ENCODE data around the gene FAM184A.
"Not testable (repeated sequence)": the region's sequence is repeated elsewhere in the genome, so short reads cannot be mapped to it uniquely, and the experiment has no call there.

The FAM184A gene

DNA sequence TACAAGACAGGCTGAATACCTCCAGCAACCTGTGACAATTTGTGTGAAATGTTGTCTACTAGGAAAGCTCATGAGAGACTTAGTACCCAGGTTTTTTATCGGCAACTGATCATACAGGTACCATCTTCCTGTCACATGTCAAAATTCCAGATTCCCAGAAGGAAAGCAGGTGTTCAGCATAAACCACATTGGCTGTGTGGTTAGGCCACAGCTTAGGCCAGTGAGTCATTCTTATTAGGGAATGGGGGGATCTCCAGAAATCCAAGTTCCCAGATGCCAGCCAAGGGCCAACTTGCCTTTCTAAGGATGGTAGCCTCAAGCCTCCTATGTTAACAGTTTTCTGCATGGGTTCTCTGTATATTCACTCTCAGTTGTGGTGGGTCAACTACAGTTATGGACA is 65.9 kb downstream of the FAM184A start:
- no peak for DNase-seq

DNA sequence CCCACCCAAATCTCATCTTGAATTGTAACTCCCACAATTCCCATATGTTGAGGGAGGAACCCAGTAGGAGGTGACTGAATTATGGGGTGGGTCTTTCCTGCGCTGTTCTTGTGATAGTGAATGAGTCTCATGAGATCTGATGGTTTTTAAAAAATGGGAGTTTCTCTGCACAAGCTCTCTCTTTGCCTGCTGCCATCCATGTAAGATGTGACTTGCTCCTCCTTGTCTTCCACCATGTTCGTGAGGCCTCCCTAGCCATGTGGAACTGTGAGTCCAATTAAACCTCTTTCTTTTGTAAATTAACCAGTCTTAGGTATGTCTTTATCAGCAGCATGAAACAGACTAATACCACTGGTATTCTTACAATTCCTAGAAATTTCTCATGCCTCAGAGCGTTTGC is 69.2 kb downstream of the FAM184A start:
- DNase-seq: not testable (repeated sequence)

- DNase-seq: no peak
Observed at GRCh38 chr6:119006974-119007373, 71.5 kb downstream of the FAM184A start.

GRCh38 chr6:119002069-119002468 is 76.4 kb downstream of the FAM184A start:
- DNase-seq: no peak

DNA sequence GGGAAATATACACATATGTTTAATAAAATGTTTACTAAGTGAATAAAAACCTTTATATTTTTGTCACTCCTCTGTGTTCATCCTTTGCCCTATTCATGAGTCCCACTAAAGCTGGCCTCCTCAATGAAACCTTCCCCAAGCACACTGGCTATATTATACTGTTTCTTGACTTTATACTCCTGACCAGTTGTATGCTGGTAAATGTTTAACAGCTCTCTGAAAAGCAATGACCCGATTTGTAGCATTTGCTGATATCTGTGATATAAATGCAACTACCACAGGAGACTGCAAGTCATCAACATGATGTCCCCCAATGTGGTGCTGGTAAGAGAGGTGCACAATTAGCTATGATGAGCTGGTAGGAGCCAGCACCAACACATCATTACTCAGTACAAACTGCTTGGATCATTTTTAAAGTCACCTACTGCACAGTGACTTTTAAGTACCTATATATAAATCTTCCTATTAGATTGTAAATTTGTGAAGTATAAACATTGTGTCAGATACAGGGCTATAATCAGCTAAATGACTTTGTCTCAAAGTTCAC is 78.9 kb downstream of the FAM184A start:
- DNase-seq: no peak

GRCh38 chr6:118997426-118997825 is 81.0 kb downstream of the FAM184A start:
- DNase-seq: not testable (repeated sequence)

DNA sequence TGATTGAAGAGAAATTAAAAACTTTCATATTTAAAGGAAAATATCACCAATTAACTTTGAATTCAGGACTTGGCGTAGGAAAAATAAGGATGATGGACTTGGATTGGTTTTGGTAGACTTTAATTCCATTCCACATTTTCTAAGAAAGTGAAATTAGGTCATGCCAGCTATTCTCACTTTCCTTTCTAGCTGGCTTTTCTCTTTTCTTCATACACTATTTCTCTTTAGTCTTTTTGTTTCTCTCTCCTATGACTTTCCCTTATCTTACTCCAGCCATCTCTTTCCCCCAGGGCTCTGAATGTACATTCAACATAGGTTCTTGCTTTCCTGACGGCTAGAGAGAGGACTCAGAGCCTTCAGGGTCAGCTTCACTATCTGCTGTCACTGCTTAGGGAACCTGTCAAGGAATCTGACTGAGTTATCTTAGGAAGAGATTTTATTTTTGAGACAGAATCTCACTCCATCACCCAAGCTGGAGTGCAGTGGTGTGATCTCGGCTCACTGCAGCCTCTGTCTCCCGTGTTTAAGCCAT is 82.1 kb downstream of the FAM184A start:
- DNase-seq: no peak

GRCh38 chr6:118993803-118994251 is 84.6 kb downstream of the FAM184A start:
- no peak for DNase-seq

GRCh38 chr6:118993358-118993757 is 85.1 kb downstream of the FAM184A start:
- DNase-seq: no peak

DNA sequence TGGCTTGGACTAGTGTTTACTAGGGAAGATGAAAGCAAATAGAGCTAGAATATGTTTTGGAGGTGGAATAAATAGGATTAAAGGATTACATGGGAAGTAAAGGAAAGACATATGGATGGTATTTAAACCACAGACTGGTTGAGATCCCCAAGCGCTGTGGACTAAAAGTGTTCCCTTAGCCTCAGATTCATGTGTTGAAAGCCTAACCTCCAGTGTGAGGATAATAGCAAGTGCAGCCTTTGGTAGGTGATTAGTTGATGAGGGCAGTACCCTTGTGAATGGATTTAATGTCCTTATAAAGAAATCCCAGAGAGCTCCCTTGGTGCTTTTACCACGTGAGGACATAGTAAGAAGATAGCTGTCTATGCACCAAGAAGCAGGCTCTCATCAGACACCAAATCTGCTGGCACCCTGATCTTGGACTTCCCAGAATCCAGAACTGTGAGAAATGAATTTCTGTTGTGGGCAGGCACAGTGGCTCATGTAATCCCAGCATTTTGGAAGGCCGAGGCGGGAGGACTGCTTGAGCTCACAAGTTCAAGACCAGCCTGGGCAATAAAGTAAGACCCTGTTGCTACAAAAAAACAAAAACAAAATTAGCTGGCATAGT is 86.2 kb downstream of the FAM184A start:
- DNase-seq: no peak

DNA sequence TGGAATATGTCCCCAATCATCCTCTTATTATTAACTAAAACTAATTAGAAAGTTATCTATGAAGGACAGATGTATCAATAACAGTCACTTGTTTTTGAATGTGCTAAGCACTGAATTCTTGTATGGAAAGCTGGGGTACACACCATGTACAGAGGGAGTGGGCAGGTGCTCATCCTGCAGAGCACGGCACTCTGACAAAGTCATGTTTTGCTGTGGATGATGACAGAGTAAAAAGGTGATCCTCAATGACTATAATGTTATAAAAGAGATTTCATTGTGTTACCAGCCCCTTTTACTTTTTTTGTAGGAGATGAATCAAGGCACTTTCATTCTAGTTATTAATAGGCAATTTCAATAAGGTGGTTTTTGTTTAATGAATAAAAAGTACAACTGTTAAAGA is 92.2 kb downstream of the FAM184A start:
- no peak for DNase-seq

- DNase-seq: no peak
Observed at GRCh38 chr6:118985123-118985830, 93.2 kb downstream of the FAM184A start.

DNA sequence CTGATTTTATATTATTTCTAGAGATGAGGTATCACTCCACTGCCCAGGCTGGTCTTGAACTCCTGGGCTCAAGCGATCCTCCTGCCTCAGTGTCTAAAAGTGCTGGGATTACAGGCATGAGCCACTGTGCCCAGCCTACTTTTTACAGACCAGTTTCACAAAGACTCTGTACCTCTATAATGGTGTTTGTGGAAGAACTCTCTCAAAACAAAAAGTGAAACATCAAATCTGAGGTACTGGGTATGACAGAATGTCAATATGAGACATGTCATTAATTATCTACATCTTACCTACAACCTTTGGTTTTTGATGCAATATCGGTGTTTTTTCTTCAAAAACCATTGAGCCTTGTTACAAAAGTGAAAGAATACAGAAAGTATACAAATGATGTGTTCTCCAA is 94.1 kb downstream of the FAM184A start:
- no peak for DNase-seq

DNA sequence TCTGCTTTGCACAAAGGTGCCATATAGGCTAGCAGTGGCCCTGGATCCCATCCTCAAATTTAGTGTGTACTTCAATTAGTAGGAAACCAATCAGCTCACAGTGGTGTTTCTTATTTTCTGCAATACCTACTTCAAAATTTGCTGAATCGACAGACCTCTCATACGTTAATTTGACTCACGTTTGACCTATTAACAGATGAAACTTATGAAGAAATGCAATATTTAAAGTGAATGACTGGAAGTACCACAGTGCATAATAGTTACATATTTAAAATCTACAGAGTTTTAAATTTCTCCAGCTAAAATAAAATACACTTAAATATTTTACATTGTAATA is 95.9 kb downstream of the FAM184A start:
- no peak for DNase-seq

GRCh38 chr6:118981884-118982574 is 96.4 kb downstream of the FAM184A start:
- no peak for DNase-seq

DNA sequence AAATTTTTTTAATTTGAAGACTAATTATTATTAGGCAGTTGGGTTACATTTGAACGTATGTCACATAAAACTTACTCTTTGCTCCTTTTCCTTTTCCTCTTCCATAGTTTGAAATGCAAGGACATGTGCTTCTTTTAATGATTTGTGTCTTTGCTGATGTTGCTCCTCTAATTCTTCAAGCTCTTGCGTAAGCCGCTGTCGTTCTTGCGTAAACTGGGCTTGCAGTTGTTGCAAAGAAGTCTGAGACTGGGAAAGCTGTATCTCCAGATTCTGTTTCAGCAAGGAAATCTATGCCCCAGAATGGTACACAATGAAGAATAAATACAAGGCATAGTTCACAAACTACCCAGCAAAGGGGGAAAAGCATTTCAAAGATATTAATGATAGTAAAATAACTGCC is 98.4 kb downstream of the FAM184A start:
- DNase-seq: no peak

DNA sequence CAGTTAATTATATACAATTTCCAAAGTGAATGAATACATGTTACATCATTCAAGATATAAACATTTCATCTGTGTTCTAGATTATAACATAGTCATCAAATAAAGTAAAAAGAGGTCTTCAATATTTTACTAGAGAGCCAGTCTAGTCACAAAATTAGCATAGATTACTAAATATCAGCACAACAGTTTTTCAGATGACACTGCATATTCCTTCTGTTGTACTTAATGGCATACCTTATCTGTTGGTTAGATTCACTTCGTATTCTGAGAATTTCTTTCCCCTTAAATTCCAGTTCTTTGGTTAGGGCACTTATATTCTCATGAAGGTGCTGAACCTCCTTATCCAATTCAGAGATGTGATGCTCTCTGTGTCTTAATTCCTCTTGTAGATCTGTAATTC is 103.7 kb downstream of the FAM184A start:
- DNase-seq: no peak

DNA sequence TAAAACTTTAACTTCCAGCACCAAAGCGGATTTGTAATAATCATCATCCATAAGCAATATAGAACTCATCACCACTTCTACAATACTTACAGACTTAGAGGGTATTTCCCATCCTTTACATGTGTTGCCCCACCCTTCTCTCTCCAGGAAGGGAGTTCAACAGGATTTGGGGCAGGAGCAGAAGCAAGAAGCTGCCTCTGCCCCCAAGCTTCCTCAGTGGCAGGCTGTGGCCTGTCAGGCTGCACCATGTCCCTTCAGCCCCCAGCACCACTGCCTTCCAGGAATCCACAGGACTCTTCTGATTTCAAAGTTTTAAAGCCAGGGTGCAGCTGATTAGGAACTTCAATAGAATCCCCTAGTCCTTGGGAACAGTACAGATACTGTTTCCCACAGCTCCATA is 106.8 kb downstream of the FAM184A start:
- no peak for DNase-seq

DNA sequence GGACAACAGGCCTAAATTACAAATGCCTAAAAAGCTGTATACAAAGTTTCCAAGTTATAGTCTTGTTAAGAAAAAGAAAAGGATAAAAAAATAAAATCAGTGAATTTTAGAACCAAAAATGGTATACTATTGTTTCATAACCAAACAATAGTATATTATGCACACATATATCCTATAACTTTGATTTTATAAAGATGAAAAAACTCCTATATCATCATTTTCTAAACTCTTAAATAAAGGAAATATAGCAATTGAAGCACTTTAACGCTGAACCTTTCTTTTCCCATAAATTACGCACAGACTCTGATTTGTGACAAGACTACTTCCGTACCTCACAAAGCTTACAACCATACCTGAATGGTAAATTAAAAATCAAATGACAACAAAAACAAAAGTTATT is 107.6 kb downstream of the FAM184A start:
- DNase-seq: no peak

GRCh38 chr6:118968416-118968815 is 110.0 kb downstream of the FAM184A start:
- peak; percentile 6 for DNase-seq

- DNase-seq: no peak
Observed at GRCh38 chr6:118967239-118967638, 111.2 kb downstream of the FAM184A start.

DNA sequence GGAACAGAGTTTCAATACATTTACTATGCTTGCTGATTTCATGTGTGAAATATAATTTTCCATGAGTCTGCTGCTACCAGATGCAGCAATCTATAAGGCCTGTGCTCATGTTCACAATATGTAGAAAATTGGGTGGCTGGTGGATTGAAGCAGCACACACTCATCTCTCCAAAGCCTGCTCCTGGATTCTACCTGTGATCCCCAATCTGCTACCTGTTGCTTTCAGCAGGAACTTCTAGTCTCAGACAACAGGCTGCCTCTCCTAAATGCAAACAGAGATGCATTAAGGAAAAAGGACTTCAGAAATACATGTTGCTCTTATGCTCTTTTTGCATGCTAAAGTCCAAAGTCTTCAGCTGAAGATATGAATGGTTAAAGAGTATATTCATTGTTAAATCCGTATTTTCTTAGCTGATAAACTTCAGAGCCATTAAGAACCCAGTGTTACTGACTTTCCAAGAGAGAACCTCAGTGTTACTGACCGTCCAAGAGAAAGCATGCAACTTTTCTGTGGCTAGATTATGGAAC is 112.6 kb downstream of the FAM184A start:
- DNase-seq: no peak

DNA sequence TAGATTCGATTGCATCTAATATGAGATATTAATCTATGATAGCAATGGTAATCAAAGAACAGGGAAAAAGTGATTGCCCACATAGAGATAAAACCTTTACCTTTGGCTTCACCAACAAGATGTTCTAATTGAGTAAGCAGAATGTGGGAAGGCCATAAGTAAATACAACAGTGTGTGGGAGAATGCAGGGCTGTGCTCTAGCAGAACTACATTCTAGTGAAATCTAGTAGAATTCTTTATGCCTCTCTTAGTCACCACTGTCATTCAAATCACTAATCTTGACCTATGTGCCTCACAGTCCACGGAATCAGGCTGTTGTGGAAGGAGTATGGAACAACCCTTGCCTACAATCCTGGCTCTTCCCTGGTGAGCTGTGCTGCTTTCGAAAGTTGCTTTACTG is 113.1 kb downstream of the FAM184A start:
- no peak for DNase-seq
